Calu3 (cell line): ENCODE measurements around the gene PREP. TPM values are rescaled to one million over a fixed set of nuclear protein-coding genes. Genes with fewer than 3 reads are reported as not detected.

Experiments used
- BruUV-seq: library from RNA; stranded (reverse); fragments of 400-500 nt; replicated peaks from 2 replicates; lab custom pipeline; 2021; lab: Mats Ljungman, UMichigan
- CTCF ChIA-PET: fragments of 300-600 bp; sonication (Branson Sonifier 250); formaldehyde crosslinking; loops from one replicate; lab custom pipeline; 2022; ENCODE audit warnings: antibody characterized with exemption; lab: Charles Lee
- DNase-seq: peaks from one replicate; pipeline ENCODE4 v3.0.0; 2022
- H3K27ac Mint-ChIP-seq: one replicate; pipeline ENCODE4 v1.8.0; 2022; ENCODE audit warnings: mixed read lengths; ENCODE audit not compliant: unreplicated experiment
- H3K27me3 Mint-ChIP-seq: one replicate; pipeline ENCODE4 v1.8.0; 2022; ENCODE audit warnings: mixed read lengths; ENCODE audit not compliant: unreplicated experiment
- H3K36me3 Mint-ChIP-seq: one replicate; pipeline ENCODE4 v1.8.0; 2022; ENCODE audit warnings: mild to moderate bottlenecking, moderate library complexity, mixed read lengths; ENCODE audit not compliant: insufficient read depth, unreplicated experiment
- H3K4me1 Mint-ChIP-seq: one replicate; pipeline ENCODE4 v1.8.0; 2022; ENCODE audit warnings: mild to moderate bottlenecking, low read depth, mixed read lengths; ENCODE audit not compliant: unreplicated experiment
- H3K4me3 Mint-ChIP-seq: one replicate; pipeline ENCODE4 v1.8.0; 2022; ENCODE audit warnings: mild to moderate bottlenecking, low read depth, moderate library complexity, mixed read lengths; ENCODE audit not compliant: unreplicated experiment
- H3K9me3 Mint-ChIP-seq: one replicate; pipeline ENCODE4 v1.8.0; 2022; ENCODE audit warnings: low read depth, mixed read lengths; ENCODE audit not compliant: unreplicated experiment
- CTCF ChIP-seq: fragments of 200-600 bp; IDR thresholded peaks from one replicate; pipeline ENCODE4 v1.8.0; 2022; ENCODE audit warnings: antibody characterized with exemption; ENCODE audit not compliant: unreplicated experiment
- intact Hi-C: fragments of 100-400 bp; cut with micrococcal nuclease; formaldehyde crosslinking; loops from one replicate; pipeline ENCODE4 v1.10.0; 2022; ENCODE audit not compliant: unreplicated experiment
- total RNA-seq: library from RNA; stranded (reverse); gene quantifications from 2 replicates; pipeline ENCODE4 v1.2.3, GENCODE V29; 2022

Gene PREP
- total RNA-seq, 1 experiment from 2014 or later: 70.4 TPM

GRCh38 chr6:105313211-105313610, 89.7 kb downstream of the PREP start:
- Mint-ChIP-seq H3K27me3 (no peaks in the 10 kb centered on the region), H3K4me1 (no peaks in the 10 kb centered on the region), H3K9me3 (no peaks in the 10 kb centered on the region), H3K36me3 (peaks cover 32% of the 10 kb centered on the region), H3K4me3 (no peak overlapping the region), H3K27ac (no peak overlapping the region)
- BruUV-seq: no TSS peak
- TF ChIP-seq CTCF: no peak
- CTCF ChIA-PET: no interaction called here
- no peak for DNase-seq
- intact Hi-C loops: no loop called here

GRCh38 chr6:105310947-105311346, 91.9 kb downstream of the PREP start:
- Mint-ChIP-seq H3K27ac (no peak overlapping the region), H3K36me3 (peaks cover 20% of the 10 kb centered on the region), H3K4me1 (no peaks in the 10 kb centered on the region), H3K4me3 (no peak overlapping the region), H3K9me3 (no peaks in the 10 kb centered on the region), H3K27me3 (no peaks in the 10 kb centered on the region)
- no peak for TF ChIP-seq CTCF
- no TSS peak for BruUV-seq
- intact Hi-C loops: no loop called here
- CTCF ChIA-PET: no interaction called here
- DNase-seq: no peak

- BruUV-seq: no TSS peak
- H3K27ac Mint-ChIP-seq: no peak overlapping the region
- no peaks in the 10 kb centered on the region for H3K4me1 Mint-ChIP-seq
- H3K27me3 Mint-ChIP-seq: no peaks in the 10 kb centered on the region
- H3K36me3 Mint-ChIP-seq: peaks cover 19% of the 10 kb centered on the region
- TF ChIP-seq CTCF: no peak
- CTCF ChIA-PET: interaction anchor here (1.0 to 1.1 kb wide), 2 partner anchors 16 to 223 kb away, joined by 3 read pairs; no protein-coding TSS in a partner anchor
- peak; percentile 15 for DNase-seq
- no peak overlapping the region for H3K4me3 Mint-ChIP-seq
- no peaks in the 10 kb centered on the region for H3K9me3 Mint-ChIP-seq
- intact Hi-C loops: no loop called here
Observed at GRCh38 chr6:105310371-105310770, 92.5 kb downstream of the PREP start.

- intact Hi-C loops: no loop called here
- no peaks in the 10 kb centered on the region for H3K27me3 Mint-ChIP-seq
- no peaks in the 10 kb centered on the region for H3K4me1 Mint-ChIP-seq
- peaks cover 19% of the 10 kb centered on the region for H3K36me3 Mint-ChIP-seq
- H3K27ac Mint-ChIP-seq: no peak overlapping the region
- DNase-seq: no peak
- no TSS peak for BruUV-seq
- TF ChIP-seq CTCF: no peak
- H3K4me3 Mint-ChIP-seq: no peak overlapping the region
- CTCF ChIA-PET: no interaction called here
- no peaks in the 10 kb centered on the region for H3K9me3 Mint-ChIP-seq
Observed at GRCh38 chr6:105308840-105309239, 94.0 kb downstream of the PREP start.
